ELR (cell line): ENCODE measurements around the gene ARID1B.

ENCODE experiments used
- DNase-seq: peaks from one replicate; pipeline ENCODE4 v3.0.0-alpha.2; 2015; ENCODE audit warnings: low read depth

The ARID1B gene

DNA sequence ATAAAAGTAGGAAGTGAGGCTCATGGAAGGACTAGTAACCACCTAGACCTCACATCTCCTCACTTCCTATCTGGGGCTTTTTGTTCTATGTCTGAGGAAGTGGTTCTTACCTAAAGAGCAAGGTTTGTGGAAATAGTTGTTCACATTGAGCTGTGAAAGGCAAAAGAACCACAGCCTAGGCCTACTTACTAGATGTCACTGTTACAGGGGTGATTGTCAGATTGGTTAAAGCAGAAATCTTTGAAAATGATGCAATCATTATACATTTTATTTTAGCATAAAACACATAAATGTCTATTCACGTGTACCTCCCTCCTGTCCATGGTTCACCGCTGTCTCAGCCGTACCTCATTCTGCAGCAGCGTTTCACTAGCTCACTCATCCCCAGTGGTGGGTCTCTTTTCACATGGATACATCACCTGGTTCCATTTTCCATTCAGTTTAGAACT lies 277.4 kb downstream of the ARID1B start:
- DNase-seq, result no peak

DNA sequence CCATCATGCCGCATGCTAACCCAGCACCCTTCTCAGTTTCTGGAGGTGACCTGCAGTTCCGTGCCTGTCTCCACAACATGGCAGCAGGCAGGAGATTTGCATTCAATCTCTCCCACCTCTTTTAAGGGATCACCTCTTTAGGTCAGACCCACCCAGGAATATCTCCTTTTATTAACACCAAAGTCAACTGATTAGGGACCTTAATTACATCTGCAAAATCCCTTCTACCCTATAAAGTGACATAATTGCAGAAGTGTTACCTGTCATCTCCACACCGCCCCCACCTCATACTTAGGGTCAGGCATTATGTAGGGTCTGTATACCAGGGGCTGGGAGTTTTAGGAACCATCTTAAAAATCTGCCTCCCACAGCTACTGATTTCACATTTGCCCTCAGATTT lies 278.7 kb downstream of the ARID1B start:
- no peak for DNase-seq

DNA sequence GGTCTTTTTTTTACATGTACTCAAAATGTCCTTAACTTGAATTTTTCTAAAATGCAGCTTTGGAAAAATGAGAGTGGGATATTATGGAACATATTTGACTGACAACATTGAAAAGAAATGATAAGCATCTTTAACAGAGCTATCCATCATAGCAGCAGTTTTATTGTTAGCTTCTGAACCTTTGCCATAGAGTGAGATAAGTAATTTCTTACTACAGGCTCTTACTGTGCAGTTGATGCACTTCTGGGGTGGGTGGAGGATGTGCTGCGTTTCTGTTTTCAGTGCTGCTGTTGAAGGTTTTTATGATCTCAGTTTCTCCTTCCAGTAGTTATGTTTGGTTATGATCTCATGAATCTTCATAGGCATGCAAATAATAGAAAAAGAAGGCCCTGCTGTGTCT lies 279.1 kb downstream of the ARID1B start:
- DNase-seq, result no peak

DNA sequence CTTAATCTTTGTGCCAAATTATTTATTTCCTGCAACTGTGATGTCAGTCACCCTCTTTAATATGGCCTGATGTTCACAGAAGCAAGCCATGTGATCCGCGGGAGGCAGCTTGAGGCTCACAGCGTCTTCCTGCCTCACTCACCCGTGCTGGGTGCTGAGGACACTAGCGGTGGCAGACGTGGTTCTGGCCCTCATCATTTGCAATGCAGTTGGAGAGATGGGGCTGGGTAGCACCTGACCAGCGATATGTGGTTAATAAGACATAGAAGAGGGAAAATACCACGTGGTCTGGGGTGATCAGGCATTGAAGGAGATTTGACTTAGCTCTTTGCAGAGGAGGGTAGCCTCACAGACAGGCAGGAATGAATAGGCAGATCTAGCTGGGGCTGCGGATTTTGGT lies 281.4 kb downstream of the ARID1B start:
- DNase-seq, result no peak

DNA sequence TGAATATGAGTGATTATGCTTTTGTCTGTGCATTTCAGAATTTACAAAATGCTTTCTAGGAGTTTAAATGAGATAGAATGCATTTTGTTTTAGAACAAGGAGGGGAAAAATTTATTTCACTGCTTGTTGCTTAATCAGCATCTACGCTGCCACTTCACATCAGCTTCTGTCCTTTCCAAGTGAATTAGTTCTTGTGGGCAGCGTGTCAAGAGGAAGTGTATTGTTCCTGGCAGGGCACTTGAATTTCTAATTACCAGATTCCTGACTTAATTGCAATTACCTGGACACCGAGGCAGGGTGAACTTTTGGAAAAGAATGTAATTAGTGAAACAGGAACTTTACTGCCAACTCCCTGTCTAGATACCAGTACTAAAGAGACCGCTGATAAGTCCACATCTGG lies 282.6 kb downstream of the ARID1B start:
- DNase-seq, result no peak

DNA sequence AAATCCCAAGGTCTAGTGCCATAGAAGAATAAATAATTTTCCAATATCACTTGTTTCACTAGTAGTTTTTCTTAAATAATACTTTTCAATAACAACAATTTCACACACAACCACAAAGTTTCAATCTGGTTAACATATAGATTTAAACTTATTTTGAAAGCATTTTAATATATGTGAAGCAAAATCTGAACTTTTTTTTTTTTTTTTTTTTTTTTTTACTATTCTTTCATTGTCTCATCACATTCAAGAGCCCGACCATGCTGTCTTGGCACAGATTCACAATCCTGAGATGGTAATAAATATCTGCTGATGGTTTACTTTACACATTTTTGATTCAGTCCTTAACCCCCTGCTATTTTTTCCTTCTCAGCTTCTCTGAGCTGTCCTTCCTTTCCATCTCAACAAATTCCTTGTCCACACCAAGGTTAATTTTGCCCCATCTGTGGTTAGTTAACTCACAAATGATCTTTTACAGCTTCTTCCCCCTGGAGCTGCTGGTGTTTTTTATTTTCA lies 283.3 kb downstream of the ARID1B start:
- DNase-seq, result no peak

DNA sequence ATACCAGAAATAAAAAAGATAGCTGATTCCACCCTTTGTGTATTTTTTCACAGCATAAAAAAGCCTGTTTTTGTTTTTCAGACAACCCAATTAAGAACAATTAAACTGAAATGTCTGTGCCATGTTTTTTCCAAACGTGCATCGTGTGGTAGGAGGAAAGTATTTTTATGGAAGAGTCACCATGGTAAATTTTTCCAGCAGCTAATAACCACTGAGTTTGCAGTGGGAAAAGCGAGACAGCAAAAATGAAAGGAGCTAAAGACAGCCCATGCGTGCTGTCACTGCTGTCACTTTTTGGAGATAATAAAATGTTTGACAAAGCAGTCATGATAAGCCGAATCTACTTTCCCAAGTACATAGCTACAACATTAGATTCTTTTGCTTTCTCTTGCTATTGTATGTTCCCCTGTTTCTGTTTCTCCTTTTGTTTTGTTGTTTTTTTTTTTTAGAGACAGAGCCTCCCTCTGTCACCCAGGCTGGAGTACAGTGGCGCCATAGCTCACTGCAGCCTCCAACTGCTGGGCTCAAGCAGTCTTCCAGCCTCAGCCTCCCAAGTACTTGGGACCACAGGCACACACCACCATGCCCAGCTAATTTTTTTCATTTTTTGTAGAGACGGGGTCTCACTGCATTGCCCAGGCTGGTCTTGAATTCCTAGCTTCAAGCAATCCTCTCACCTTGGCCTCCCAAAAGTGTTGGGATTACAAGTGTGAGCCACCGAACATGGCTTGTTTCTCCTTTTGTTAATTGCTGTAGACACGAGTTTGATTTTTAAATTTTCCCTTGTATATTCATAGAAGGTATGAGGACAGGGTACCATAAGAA lies 284.8 kb downstream of the ARID1B start:
- DNase-seq, result no peak

DNA sequence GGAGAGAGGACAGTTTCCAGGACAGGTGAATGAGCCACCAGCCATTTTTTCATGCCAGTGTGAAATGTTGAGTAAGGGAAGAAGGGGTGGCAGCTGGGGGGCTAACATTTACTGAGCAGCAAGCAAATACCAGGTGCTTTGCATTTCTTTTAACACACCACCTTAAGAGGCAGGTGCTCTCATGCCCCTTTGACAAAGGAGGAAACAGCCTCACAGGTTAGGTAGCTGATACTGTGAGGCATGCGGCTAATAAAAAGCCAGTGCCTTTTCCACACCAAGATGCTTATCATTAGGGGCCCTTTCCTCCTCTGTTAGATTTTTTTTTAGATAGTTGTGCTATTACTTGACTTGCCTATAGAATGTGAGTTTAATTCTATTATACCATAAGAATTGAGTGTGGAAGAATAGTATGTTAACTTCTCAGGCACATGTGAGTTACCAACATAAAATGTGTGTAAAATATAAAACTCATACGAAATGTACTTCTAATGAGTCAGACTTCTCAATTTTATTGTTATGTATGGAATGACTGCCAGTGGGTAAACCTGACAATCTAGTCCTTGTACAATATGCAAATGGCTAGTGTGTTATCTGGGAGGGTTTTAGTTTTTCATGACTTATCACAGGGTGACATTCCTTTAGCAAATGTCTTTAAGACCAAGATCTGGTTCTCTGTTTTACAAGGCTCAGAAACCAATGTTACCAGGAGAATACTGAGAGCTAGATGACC lies 286.2 kb downstream of the ARID1B start:
- DNase-seq, result peak; percentile 39

DNA sequence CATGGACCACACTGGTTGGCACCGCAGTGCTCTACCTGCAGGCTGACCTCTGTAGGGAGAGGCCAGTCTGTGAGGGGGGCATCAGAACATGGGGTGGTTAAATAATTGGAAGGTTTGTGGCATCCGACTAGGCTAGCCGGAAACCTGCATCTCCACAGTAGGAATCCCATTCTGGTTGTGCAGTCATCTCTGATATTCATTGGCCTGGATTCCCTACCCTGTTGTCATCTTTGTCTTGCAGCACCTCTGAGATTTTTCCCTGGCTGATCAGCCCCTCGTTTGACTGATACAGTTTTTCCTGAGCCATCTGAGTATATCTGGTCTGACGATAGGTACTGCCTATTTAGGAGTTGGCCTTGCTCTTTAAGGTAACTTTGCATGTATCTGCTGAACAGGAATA lies 286.7 kb downstream of the ARID1B start:
- DNase-seq, result no peak

DNA sequence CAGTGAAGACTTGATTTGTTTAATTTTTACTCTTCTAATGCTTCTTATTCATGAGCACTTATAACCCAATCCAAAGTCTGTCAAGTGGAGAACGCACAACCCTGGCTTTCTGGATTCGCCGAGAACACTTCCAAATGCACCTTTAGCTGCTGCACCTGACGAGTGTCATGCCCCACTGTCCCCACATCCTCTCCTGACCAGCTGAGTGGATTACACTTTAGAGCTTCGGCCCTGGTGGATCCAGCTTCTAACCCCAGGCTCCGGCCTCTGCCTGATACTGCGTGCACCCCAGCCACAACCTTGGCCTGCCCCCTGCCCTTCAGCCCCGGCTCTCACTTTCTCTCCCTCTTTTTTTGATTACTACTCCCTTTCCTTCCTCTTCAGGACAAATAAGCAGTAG lies 287.3 kb downstream of the ARID1B start:
- DNase-seq, result no peak

DNA sequence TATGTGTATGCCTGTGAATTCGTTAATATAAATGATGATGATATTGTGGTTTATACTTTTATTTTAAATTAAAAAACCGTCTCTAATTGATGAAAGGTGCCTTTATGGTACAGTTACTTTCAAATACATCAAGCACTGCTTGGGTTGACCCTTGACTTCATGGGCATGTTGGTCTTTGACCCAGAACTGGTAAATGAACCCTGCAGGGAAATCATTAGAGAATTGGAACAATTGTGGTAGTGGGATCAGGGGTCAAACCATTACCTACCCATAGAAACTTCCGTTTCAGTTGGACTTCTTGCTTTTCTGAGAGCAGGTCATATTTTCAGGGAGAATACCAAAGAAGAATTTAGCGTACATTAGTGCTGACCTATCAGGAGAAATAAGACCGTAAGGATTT lies 288.2 kb downstream of the ARID1B start:
- no peak for DNase-seq

DNA sequence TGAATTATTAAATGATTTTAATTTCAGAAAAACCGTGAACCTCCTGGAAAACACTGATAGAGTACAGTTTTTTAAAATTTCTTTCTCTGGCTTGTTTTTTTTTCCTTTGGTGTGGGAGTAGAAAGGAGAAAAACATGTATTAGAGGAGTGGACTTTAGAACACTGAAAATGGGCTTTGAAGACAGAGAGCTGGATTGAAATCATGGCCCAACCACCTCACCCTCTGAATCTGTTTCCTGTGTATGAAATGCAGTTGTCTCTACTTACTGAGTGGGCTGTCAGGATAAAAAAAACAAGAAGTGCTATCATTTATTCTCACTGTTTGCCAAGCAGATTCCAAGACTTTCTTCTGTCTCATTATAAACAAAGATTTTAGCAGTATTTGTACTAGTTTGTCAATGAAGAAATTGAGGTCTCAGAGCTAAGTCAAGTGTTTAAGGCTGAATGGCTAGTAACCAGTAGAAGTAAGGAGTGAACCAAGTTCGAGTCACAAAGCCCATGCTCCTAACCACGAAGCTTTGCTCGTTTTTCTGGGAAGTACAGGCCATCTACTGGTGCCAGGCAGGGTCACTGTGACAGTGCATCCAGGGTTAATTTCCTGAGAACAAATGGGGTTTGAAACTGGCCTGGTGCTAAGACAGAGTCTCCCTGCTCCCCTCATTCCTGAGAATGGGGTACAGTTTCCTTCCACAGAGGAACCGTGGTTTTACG lies 289.8 kb downstream of the ARID1B start:
- DNase-seq, result peak; percentile 44

DNA sequence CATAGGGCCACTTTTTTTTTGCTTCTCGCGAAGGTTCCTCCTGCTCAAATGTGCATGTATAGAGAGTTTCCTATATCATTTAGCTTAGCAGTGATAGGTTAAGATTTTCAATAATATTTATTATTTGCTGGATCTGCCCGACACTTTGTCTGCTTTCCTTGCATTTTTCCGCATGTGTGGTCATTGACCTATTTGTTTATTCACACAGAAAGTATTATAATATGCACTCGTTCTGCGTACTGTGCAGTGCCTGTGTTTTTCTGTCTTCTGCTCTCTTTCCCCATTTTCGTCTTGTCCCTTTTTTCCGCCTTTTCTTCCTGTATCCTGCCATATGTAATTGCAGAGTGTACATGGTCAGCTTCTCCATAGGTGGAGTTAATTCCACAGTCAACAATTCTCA lies 290.3 kb downstream of the ARID1B start:
- no peak for DNase-seq

DNA sequence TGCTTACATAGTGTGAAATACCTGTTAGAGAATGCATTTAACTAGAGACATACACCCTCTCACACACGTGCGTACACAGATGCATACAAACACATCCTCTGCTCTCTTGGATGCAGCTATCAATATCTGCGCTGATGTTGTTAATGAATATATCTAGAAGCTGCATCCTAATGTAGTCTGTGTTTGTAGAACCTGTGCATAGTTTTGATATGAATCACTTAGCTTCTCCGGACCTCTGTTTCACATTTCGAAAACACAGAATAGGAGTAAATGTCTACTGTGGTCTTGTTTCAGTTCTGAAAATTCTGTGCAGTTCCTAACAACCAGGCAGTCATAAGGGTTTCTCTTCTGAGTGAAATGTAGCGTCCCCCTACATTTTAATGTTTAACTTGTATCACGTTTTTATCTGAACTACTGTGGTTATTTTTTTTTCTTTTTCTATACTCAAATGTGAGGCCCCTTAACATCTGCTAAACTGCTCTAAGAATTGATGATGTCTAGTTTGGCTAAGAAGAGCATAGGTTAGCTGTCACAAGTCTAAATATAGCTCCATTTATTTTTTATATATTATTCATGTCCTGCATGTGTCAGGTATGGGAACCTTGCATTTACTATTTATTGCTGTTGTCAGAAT lies 291.6 kb downstream of the ARID1B start:
- peak; percentile 63 for DNase-seq

DNA sequence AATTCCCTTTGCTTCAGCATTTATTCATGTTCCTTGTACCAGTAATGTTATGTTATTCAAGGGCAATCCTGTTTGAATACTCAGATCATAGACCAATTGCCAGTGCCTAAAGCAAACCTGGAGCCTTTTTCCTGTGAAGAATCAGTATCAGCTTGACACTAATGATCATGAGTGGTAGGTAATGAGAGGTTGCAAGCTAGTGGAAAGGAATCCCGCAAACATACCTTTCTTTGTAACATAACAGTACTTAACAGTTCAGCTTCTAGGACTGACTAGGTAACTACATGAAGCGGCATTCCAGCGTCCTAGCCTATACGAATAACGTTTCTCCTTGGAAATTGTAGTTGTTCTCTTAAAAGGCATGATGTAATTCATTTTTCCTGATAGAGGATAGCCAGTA lies 292.4 kb downstream of the ARID1B start:
- DNase-seq, result no peak

DNA sequence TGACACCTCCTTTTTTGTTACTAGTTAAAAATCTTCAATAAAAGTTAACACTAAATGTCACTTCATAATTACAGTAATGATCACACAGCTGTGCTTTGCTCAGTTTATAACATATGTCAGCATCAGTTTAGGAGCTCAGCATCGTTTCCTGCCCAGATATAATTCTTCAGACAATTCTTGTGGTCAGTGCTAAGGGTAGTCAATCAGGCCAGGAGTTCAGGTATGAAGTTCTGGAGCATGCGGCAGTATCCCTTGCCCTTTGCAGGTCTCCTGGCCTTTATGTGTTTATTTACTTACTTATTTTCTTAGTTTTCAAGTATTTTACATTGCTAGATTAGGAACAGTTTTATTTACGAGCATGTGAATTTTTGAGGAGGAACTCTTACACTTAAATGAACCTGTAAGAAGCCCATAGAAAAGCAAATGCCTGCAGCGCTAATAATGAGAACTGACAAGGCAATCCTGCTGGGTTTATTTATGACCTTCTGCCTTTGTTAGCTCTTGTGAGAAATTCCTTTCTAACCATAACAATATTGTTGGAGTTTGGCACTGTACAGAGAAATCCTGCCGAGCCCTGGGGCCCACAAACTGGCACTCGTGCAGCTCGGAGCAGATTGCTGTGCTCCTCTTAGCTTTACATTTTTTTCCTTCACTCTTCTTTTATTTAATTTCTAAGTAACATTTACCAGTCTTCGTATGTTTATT lies 293.4 kb downstream of the ARID1B start:
- DNase-seq, result no peak

DNA sequence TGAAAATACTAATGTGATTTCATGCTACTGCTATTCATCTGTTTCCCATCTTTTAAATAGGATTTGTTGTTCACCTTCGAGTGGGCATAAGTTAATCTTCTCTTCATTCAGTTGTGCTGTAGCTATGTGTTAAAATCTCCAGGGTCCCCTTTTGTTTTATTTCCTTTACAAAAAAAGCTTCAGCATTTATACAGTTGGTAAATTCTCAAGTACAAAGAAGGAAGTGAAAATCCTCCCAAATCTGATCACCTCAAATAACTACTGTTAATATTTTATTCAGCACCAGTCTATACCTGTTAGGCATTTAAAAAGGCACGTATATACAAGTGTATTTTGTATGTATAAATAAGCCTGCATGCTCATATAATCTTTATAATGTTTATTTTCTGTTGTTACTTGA lies 294.9 kb downstream of the ARID1B start:
- no peak for DNase-seq

DNA sequence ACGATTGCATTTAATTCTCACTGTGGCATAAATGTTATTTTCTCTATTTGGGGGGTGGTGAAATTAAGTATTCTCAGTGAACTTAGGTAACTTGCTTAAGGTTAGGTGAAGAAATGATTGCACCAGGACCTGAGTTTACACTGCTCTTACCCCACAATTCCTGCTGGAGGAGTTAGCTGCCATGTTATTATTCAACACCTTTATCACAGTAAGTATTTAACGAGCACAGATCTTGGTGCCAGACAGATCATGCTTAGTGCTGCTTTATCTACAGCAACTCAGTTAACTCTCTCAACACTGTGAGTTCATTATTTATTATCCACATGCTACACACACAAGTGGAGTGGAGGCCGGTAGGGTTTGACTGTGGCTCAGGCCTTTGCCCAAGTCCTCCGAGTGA lies 296.4 kb downstream of the ARID1B start:
- DNase-seq, result no peak

DNA sequence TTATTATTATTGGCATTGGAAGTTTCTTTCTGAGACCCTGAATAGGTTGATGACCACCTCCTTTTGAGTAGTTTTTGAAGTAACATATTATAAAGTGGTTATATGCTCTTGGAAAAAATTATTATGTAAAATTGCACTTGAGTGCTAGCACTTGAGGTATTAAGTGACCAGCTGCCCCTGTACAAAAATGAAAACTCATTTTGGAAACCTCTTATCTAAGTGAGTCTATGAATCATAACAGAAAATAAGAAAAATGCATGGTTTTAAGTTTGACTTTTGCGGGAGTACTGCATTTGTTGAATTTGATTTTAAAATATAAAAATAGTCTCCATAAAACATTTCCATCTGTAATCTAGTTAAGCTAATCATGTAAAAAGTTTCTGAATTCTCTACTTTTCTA lies 297.8 kb downstream of the ARID1B start:
- no peak for DNase-seq

DNA sequence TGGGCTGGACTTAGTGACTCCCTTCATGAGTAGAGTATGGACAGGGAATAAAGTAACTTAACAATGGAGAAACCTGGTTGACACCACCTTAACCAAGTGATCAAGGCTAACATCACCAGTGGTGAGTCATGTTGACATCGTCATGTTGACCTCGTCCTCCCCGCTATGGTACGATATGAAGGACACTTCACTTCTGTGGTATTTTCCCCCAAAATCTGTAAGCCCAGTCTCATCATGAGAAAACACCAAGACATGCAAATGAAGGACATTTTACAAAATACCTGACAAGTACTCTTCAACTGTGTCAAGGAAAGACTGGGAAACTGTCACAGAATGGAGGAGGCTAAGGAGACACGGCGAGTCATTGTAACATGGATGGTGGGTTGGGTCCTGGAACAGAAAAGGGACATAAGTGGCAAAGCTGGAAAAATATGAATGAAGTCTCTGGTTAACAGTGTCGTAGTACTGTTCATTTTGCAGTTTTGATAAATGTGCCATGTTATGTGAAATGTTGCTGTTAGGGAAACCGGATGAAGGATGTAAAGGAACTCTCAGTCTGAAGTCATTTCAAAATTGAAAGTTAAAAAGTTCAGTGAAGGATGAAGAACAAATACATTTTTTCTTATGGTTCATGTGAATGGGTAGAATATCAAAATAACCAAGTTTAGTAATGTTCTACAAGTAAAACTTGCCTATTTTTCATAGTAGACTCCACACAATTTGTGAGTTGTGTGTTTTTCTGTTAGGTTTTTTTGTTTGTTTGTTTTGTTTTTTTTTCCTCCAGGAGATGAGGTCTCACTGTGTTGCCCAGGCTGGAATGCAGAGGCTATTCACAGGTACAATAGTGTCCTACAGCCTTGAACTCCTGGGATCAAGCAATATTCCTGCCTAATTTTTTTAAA lies 298.6 kb downstream of the ARID1B start:
- DNase-seq, result peak; percentile 81

DNA sequence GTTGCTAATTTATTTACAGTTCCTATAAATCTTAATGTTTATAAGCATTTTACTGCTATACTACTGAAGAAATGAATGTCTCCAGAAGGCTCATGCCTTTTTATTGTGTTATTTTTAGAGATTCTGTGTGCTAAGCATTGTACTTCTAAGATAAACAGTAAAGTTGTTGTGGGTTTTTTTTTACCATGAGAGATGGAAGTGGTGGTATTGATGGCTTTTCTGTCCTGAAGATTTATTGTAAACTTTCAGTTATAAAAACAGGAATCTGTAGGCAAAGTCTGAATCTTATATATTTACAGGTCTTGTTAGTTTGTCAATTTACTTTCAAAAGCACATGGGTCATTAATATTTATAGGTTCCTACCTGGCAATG lies 299.3 kb downstream of the ARID1B start:
- DNase-seq, result no peak
